Uterus (tissue), 2 donors: ENCODE measurements around the gene TRPC4AP.

ENCODE experiments used
- CTCF ChIP-seq, 4 experiments: fragments of 200-600 bp in 2 of 4; fragments of 450-650 bp in 2 of 4; sonication (generic) in 2 of 4; IDR thresholded peaks; one replicate each; pipeline ENCODE4 v1.5.1; 2016 to 2019; ENCODE audit warnings: antibody characterized with exemption in 4 of 4, mild to moderate bottlenecking in 2 of 4, moderate library complexity in 1 of 4
- POLR2A ChIP-seq, 2 donors: fragments of 450-650 bp; IDR thresholded peaks; one replicate each; pipeline ENCODE4 v1.6.1; 2016; ENCODE audit warnings: antibody characterized with exemption in 2 of 2, mild to moderate bottlenecking in 1 of 2, moderate library complexity in 1 of 2

GRCh38 chr20:35021831-35022230, 70.8 kb downstream of the TRPC4AP start:
- TF ChIP-seq CTCF (IDR thresholded peaks at IDR 0.05): no peak
- no peak for TF ChIP-seq POLR2A (IDR thresholded peaks at IDR 0.05)
